ENCODE results near the gene ZCCHC7.
"Not testable (repeated sequence)": the region's sequence is repeated elsewhere in the genome, so short reads cannot be mapped to it uniquely, and the experiment has no call there.

ZCCHC7 gene

DNA sequence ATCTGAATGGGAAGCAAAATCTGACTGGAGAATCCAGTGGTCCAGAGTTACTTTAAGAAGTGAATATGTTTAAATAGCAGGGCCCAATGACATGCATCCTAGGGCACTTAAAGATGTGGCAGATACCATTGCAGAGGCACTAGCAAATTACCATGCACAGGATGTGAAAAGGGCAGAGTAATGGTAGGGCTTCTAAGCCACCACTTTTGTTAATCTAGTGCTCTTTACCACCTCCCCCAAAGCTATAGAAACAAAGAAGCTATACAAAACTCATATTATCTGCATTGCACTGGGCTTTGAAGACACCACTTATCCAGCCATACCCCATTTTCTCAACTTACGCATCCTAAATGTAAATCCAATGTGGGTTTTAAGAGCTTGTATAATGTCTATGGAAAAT lies 81.2 kb downstream of the ZCCHC7 start:
- Histone ChIP-seq H4K20me1 (peaks cover 42% of the 10 kb centered on the region), H3K4me3 (no peak overlapping the region), H3K9ac (no peak overlapping the region), H3K27me3 (no peaks in the 10 kb centered on the region), H3K27ac (peak overlapping the region; percentile 96), H3K36me3 (peaks cover 69% of the 10 kb centered on the region), H3K9me3 (peaks cover 16% of the 10 kb centered on the region; the same call in 1 of the 2 replicates), H3K4me1 (peaks cover 91% of the 10 kb centered on the region), H3K4me2 (peak overlapping the region; percentile 87)
- TF ChIP-seq Cebpa-rat (IDR thresholded peaks at IDR 0.05): no peak

DNA sequence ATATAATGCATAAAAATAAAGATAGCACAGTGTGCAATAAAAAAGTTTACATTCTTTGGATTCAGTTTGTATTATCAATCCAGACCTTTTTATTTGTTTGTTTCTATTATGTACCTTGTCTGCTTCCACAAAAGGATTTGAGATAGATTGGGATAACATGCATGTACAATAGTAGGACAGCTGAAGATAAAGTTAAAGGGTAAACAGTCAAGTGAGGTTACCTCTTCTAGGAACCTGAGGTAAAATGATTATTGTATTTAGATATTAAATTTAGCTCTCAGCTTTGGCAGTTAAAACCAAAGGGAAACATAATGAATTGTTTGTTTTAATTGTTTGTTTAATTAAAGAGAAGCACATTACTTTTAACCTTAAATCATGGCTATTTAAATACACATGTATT lies 81.7 kb downstream of the ZCCHC7 start:
- H3K9me3 ChIP-seq: peaks cover 16% of the 10 kb centered on the region; the same call in 1 of the 2 replicates
- no peak overlapping the region for H3K9ac ChIP-seq
- H3K27ac ChIP-seq: peak overlapping the region; percentile 96
- peak overlapping the region; percentile 87 for H3K4me2 ChIP-seq
- peaks cover 93% of the 10 kb centered on the region for H3K4me1 ChIP-seq
- H3K36me3 ChIP-seq: peaks cover 73% of the 10 kb centered on the region
- no peaks in the 10 kb centered on the region for H3K27me3 ChIP-seq
- no peak overlapping the region for H3K4me3 ChIP-seq
- H4K20me1 ChIP-seq: peaks cover 47% of the 10 kb centered on the region
- no peak for TF ChIP-seq Cebpa-rat (IDR thresholded peaks at IDR 0.05)

DNA sequence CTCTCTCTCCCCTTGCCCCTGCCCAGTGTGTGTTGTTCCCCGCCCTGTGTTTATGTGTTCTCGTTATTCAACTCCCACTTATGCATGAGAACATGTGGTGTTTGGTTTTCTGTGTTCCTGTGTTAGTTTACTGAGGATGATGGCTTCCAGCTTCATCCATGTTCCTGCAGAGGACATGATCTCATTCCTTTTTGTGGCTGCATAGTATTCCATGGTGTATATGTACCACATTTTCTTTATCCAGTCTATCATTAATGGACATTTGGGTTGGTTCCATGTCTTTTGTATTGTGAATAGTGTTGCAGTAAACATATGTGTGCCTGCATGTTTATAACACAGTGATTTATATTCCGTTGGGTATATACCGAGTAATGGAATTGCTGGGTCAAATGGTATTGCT lies 83.1 kb downstream of the ZCCHC7 start:
- not testable (repeated sequence) for H3K4me2 ChIP-seq

DNA sequence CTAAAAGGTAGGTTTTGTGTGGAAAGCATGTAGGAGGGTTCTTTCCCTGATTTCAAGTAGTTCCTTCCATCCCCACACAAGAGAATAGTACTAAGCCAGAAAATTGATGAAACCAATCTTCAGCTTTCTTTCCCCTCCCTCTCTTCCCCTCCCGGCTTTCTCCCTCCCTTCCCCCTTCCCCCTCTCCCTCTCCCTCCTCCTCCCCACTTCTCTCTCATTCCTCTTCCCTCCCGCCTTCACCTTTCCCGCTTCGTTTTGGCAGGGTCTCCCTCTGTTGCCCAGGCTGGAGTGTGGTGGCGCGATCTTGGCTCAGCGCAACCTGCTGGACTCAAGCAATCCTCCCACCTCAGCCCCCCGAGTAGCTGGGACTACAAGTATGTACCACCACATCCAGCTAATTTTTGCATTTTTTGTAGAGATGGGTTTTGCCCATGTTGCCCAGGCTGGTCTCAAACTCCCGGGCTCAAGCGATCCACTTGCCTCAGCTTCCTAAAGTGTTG lies 85.8 kb downstream of the ZCCHC7 start:
- peak overlapping the region; percentile 63 for H3K27ac ChIP-seq
- H3K36me3 ChIP-seq: peaks cover 93% of the 10 kb centered on the region
- peak overlapping the region; percentile 59 for H3K4me2 ChIP-seq
- H3K9ac ChIP-seq: peak overlapping the region; percentile 45
- H3K4me3 ChIP-seq: no peak overlapping the region
- H4K20me1 ChIP-seq: peaks cover 88% of the 10 kb centered on the region
- no peak for TF ChIP-seq Cebpa-rat (IDR thresholded peaks at IDR 0.05)
- peaks cover 96% of the 10 kb centered on the region for H3K4me1 ChIP-seq
- H3K27me3 ChIP-seq: no peaks in the 10 kb centered on the region
- H3K9me3 ChIP-seq: peaks cover 16% of the 10 kb centered on the region; the same call in 1 of the 2 replicates

More for the DNA sequence above, 83.1 kb downstream of the ZCCHC7 start:
- not testable (repeated sequence) for H3K9ac ChIP-seq, H3K27ac ChIP-seq, H3K4me3 ChIP-seq, H3K27me3 ChIP-seq
- Histone ChIP-seq H3K36me3 (peaks cover 81% of the 10 kb centered on the region), H3K4me1 (peaks cover 96% of the 10 kb centered on the region), H3K9me3 (peaks cover 16% of the 10 kb centered on the region; the same call in 1 of the 2 replicates), H4K20me1 (peaks cover 61% of the 10 kb centered on the region)

DNA sequence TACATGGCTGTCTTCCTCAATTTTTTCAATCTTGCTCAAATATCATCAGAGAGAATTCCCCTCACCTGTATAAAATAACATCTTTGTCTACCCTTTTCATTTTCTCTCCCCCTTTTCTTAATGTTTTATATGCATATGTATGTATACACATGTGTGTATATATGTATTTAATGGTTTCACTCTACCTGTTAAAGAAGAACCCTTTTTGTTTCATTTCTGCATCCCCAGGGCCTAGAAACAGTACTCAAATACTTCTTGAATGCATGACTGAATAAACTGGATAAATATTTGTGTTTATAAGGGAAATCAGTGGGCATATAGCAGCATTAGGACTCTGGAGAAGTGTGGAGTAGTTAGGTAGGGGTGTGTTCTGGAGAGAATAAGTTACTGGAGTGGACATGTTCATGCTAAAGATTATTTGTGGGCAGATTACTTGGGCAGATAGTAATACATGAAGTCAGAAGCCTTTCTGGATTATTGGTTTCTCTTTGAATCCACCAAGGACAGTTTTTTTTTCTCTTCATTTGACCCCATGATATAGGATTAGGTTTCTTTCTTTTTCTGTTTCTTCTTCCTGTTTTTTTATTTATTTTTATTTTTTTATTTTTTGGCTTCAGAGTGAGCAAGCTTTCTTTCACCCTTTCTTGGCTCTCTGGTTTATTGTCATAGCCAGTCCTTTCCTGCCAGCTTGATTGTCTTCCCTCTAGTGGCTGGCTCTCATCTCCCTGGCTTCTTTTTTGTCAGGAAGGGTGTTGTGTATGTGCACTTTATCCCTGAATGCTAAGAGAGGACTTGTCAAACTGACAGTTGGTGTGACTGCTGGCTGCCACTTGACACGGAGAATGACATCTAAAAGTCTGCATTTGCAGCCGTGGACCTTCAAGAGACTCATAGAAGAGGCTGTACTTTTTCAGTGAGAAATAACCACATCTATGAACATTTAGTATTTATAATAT lies 89.3 kb downstream of the ZCCHC7 start:
- H3K9ac ChIP-seq: no peak overlapping the region; the same call in 1 of the 2 replicates
- peak overlapping the region; percentile 58 for H3K4me2 ChIP-seq
- H4K20me1 ChIP-seq: peaks cover 100% of the 10 kb centered on the region
- H3K27me3 ChIP-seq: no peaks in the 10 kb centered on the region
- H3K36me3 ChIP-seq: peaks cover 86% of the 10 kb centered on the region
- no peaks in the 10 kb centered on the region for H3K9me3 ChIP-seq
- TF ChIP-seq Cebpa-rat (IDR thresholded peaks at IDR 0.05): no peak
- H3K27ac ChIP-seq: peak overlapping the region; percentile 1; the same call in 1 of the 2 replicates
- no peak overlapping the region for H3K4me3 ChIP-seq
- H3K4me1 ChIP-seq: peaks cover 96% of the 10 kb centered on the region

DNA sequence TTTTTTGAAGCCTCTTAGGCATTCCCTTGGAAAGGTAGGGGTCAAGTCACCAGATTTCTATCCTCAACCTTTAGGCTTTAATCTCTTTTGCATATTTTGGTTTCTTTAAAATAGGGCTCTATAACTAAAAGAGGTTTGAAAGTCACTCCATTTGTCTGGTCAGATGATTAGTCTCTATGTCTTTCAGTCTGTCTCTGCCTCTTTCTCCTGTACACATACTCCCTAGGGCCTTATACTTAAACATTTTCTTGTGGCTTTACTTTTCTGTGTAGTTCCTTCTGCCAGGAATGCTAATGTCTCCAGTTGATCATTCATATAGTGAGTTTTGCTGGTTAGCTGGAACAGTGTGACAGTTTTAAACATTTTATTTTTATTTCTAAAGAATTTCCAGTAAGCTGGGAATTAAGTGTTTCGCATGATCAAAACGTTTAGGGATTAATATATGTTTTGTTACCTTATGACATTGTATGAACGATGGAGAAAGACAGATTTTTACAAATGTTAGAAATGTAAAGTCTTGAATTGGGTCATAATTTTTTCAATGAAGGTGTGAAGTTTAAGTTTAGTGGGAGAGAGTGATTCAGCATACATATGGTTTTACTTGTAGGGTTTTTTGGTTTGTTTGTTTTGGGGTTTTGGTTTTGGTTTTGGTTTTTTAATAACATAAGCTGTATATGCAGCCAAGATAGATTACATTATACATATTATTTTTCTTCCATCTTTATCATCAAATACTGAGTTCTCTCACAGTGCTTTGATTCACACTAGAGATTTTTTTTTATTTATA lies 90.6 kb downstream of the ZCCHC7 start:
- 0 out of 2 replicates have a peak overlapping the region, but pooled peaks have one; percentile 1 for H3K27ac ChIP-seq
- no peaks in the 10 kb centered on the region for H3K9me3 ChIP-seq
- peak overlapping the region; percentile 58 for H3K4me2 ChIP-seq
- no peaks in the 10 kb centered on the region for H3K27me3 ChIP-seq
- H3K4me1 ChIP-seq: peaks cover 95% of the 10 kb centered on the region
- H4K20me1 ChIP-seq: peaks cover 100% of the 10 kb centered on the region
- H3K36me3 ChIP-seq: peaks cover 84% of the 10 kb centered on the region
- H3K4me3 ChIP-seq: no peak overlapping the region
- no peak overlapping the region for H3K9ac ChIP-seq
- no peak for TF ChIP-seq Cebpa-rat (IDR thresholded peaks at IDR 0.05)

DNA sequence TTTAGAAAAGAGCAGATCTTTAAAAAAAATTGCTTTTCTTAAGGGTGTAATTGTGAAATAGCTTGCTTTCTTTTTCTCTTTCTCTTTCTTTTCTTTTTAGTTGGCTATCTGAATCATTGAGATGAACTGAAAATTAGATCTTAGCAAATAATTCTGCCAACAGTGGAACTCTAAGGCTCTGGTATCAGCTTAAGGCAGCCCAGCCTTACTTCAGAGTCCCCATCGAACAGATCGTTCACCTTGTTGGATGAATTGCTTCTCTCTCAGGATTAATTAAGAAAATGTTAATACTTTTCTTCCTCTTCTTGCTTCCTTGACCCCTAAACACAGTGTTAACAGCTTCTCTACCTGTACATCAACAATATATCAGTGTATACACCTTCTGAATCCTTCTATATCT lies 92.1 kb downstream of the ZCCHC7 start:
- no peak overlapping the region for H3K4me3 ChIP-seq
- peak overlapping the region; percentile 4; the same call in 1 of the 2 replicates for H3K4me2 ChIP-seq
- no peak for TF ChIP-seq Cebpa-rat (IDR thresholded peaks at IDR 0.05)
- peak overlapping the region; percentile 25; the same call in 1 of the 2 replicates for H3K27ac ChIP-seq
- H3K36me3 ChIP-seq: peaks cover 82% of the 10 kb centered on the region
- H4K20me1 ChIP-seq: peaks cover 100% of the 10 kb centered on the region
- peaks cover 92% of the 10 kb centered on the region for H3K4me1 ChIP-seq
- H3K9ac ChIP-seq: no peak overlapping the region
- H3K27me3 ChIP-seq: no peaks in the 10 kb centered on the region
- no peaks in the 10 kb centered on the region for H3K9me3 ChIP-seq

DNA sequence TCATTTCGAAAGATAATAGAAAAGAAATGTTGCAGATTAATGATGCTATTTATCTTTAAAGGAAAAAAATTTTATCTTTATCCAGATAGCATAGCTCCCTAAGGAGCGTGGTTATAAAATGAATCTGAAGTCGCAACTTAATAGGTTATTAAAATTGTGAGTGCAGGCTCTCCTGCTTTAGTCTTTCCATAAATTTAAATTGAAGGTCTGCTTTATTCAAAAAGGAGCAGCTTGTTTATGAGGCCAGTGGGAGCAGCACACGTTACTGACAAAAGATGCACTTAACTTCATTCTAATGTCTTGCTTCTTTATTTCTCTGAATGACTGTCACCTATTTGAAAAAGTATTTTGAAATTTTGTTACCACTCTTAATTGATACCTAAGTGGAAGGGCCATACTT lies 95.0 kb downstream of the ZCCHC7 start:
- no peak for TF ChIP-seq Cebpa-rat (IDR thresholded peaks at IDR 0.05)
- peaks cover 83% of the 10 kb centered on the region for H3K36me3 ChIP-seq
- peaks cover 100% of the 10 kb centered on the region for H4K20me1 ChIP-seq
- no peak overlapping the region for H3K4me3 ChIP-seq
- no peaks in the 10 kb centered on the region for H3K27me3 ChIP-seq
- H3K4me1 ChIP-seq: peaks cover 92% of the 10 kb centered on the region
- no peak overlapping the region for H3K4me2 ChIP-seq
- H3K9me3 ChIP-seq: no peaks in the 10 kb centered on the region
- H3K27ac ChIP-seq: no peak overlapping the region
- no peak overlapping the region for H3K9ac ChIP-seq

DNA sequence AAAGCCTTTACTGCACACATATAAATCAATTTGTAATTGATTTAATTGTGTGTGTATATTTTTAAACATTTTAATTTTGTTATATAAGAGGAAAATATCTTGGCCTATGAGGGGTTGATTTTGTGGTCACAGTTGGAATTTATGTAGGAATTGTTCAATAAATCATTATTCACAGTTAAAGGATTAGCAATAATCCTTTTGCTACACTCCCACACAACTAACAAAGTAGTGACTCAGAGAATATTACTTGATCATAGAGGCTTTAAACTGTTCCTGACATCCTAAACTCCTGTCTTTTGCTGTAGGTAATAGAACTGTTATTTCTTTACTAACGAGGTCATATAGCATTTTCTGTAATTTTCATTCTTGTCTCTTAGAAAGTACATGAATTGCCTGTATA lies 95.5 kb downstream of the ZCCHC7 start:
- no peaks in the 10 kb centered on the region for H3K27me3 ChIP-seq
- no peak overlapping the region for H3K27ac ChIP-seq
- peaks cover 92% of the 10 kb centered on the region for H3K4me1 ChIP-seq
- H3K9ac ChIP-seq: no peak overlapping the region
- TF ChIP-seq Cebpa-rat (IDR thresholded peaks at IDR 0.05): no peak
- H3K36me3 ChIP-seq: peaks cover 83% of the 10 kb centered on the region
- H3K9me3 ChIP-seq: no peaks in the 10 kb centered on the region
- no peak overlapping the region for H3K4me2 ChIP-seq
- H4K20me1 ChIP-seq: peaks cover 100% of the 10 kb centered on the region
- no peak overlapping the region for H3K4me3 ChIP-seq
